ENCODE measurements around the gene RAB1A. TPM values are rescaled to one million over a fixed set of nuclear protein-coding genes. Genes with fewer than 3 reads are reported as not detected.

RAB1A gene
- total and polyA plus RNA-seq, 2 donors from 2014 or later, result 166 to 194 TPM

DNA sequence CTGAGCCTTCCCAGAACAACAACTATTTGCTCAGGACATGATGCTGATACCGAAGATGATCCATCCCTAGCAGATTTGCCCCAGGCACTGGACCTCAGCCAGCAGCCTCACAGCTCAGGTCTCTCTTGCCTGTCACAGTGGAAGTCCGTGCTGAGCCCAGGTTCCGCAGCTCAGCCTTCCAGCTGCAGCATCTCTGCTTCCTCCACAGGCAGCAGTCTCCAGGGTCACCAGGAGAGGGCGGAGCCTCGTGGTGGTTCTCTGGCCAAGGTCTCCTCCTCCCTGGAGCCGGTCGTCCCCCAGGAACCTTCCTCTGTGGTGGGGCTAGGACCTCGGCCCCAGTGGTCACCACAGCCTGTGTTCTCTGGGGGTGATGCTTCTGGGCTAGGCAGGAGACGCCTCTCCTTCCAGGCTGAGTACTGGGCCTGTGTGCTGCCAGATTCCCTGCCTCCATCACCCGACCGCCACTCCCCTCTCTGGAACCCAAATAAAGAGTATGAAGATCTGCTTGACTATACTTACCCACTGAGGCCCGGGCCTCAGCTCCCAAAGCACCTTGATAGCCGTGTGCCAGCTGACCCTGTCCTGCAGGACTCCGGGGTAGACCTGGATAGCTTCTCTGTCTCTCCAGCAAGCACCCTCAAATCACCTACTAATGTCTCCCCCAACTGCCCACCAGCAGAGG is 58.3 kb downstream of the RAB1A start:
- H3K9ac ChIP-seq (ENCODE audit: low read length in 3 of 3), result no peak overlapping the region
- no peak overlapping the region for H3K27ac ChIP-seq (ENCODE audit: low read depth in 2 of 2, low read length in 2 of 2)
- no peak for FAIRE-seq
- H3K9me3 ChIP-seq (ENCODE audit: control insufficient read depth in 2 of 3, insufficient read depth in 1 of 3, low read length in 3 of 3), result no peaks in the 10 kb centered on the region
- intact Hi-C loops (cut with DNase I), result no loop called here
- peaks cover 9 to 14% (median 10%) of the 10 kb centered on the region in 3 donors for H3K36me3 ChIP-seq (ENCODE audit: control insufficient read depth in 2 of 3, insufficient read depth in 3 of 3, low read length in 3 of 3)
- H3K4me3 ChIP-seq (ENCODE audit: low read length in 3 of 3), result no peak overlapping the region
- no peaks in the 10 kb centered on the region for H3K27me3 ChIP-seq (ENCODE audit: control insufficient read depth, insufficient read depth, low read length)
- peaks cover 0 to 21% (median 20%) of the 10 kb centered on the region in 3 donors for H3K4me1 ChIP-seq (ENCODE audit: control insufficient read depth in 2 of 3, insufficient read depth in 2 of 3, low read depth in 1 of 3, low read length in 3 of 3)
- TF ChIP-seq CTCF (IDR thresholded peaks at IDR 0.05; ENCODE audit: borderline replicate concordance, extremely low read depth, insufficient read depth), result no peak
- DNase-seq, result no peak

DNA sequence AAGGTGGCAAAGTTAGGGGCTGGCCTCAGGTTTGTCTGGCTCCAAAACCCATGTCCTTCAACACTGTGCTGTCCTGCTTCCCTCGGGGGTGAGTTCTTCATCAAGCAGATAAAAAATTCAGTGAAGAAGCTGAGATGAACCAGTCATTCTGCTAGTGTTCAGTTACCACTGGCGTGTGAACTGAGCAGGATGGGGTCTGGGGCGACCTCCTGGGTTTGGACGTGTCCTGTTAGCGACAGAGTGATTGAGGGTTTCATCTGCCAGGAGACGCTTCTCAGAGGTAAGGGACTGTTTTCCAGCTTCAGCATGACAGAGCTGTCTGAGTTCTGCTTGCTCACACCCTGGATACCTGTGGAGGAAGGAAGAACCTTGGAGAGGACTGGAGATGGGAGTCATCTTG is 59.0 kb downstream of the RAB1A start:
- H3K27ac ChIP-seq (ENCODE audit: low read depth in 2 of 2, low read length in 2 of 2), result no peak overlapping the region
- peaks cover 0 to 15% (median 15%) of the 10 kb centered on the region in 3 donors for H3K4me1 ChIP-seq (ENCODE audit: control insufficient read depth in 2 of 3, insufficient read depth in 2 of 3, low read depth in 1 of 3, low read length in 3 of 3)
- H3K27me3 ChIP-seq (ENCODE audit: control insufficient read depth, insufficient read depth, low read length), result no peaks in the 10 kb centered on the region
- TF ChIP-seq CTCF (IDR thresholded peaks at IDR 0.05; ENCODE audit: borderline replicate concordance, extremely low read depth, insufficient read depth), result no peak
- FAIRE-seq (no peak), DNase-seq (no peak)
- intact Hi-C loops (cut with DNase I), result no loop called here
- H3K9ac ChIP-seq (ENCODE audit: low read length in 3 of 3), result no peak overlapping the region
- H3K9me3 ChIP-seq (ENCODE audit: control insufficient read depth in 2 of 3, insufficient read depth in 1 of 3, low read length in 3 of 3), result no peaks in the 10 kb centered on the region
- H3K36me3 ChIP-seq (ENCODE audit: control insufficient read depth in 2 of 3, insufficient read depth in 3 of 3, low read length in 3 of 3), result peaks cover 9 to 10% (median 10%) of the 10 kb centered on the region in 3 donors
- no peak overlapping the region for H3K4me3 ChIP-seq (ENCODE audit: low read length in 3 of 3)

GRCh38 chr2:65070172-65070830 is 59.6 kb downstream of the RAB1A start:
- no peak for TF ChIP-seq CTCF (IDR thresholded peaks at IDR 0.05; ENCODE audit: borderline replicate concordance, extremely low read depth, insufficient read depth)
- intact Hi-C loops (cut with DNase I), result no loop called here
- no peak overlapping the region for H3K9ac ChIP-seq (ENCODE audit: low read length in 3 of 3)
- peaks cover 9 to 10% (median 10%) of the 10 kb centered on the region in 3 donors for H3K36me3 ChIP-seq (ENCODE audit: control insufficient read depth in 2 of 3, insufficient read depth in 3 of 3, low read length in 3 of 3)
- H3K9me3 ChIP-seq (ENCODE audit: control insufficient read depth in 2 of 3, insufficient read depth in 1 of 3, low read length in 3 of 3), result no peaks in the 10 kb centered on the region
- no peaks in the 10 kb centered on the region for H3K27me3 ChIP-seq (ENCODE audit: control insufficient read depth, insufficient read depth, low read length)
- H3K27ac ChIP-seq (ENCODE audit: low read depth in 2 of 2, low read length in 2 of 2), result peak overlapping the region in 1 of 2 donors; percentile 56
- FAIRE-seq (no peak), DNase-seq (no peak)
- no peak overlapping the region for H3K4me3 ChIP-seq (ENCODE audit: low read length in 3 of 3)
- H3K4me1 ChIP-seq (ENCODE audit: control insufficient read depth in 2 of 3, insufficient read depth in 2 of 3, low read depth in 1 of 3, low read length in 3 of 3), result peaks cover 0 to 12% (median 10%) of the 10 kb centered on the region in 3 donors
